OCI-LY3 (cell line): ENCODE measurements around the gene ZNF74.
"Not testable (repeated sequence)": the region's sequence is repeated elsewhere in the genome, so short reads cannot be mapped to it uniquely, and the experiment has no call there.

ENCODE experiments used
- H2AFZ ChIP-seq: fragments of 200-600, 300-600 bp; shearing (Covaris generic); 2 replicates; pipeline ENCODE4 v1.6.0; 2014; ENCODE audit warnings: antibody characterized with exemption, low read depth, low read length
- H3K27ac ChIP-seq: fragments of 200-600, 300-600 bp; sonication (generic); 2 replicates; pipeline ENCODE4 v1.5.1; 2014; ENCODE audit warnings: mild to moderate bottlenecking, low read length, moderate library complexity, mixed read lengths
- H3K27me3 ChIP-seq: fragments of 200-600, 300-600 bp; sonication (generic); 2 replicates; pipeline ENCODE4 v1.6.1; 2014; ENCODE audit warnings: low read depth, low read length, mixed read lengths
- H3K36me3 ChIP-seq: fragments of 200-600, 300-600 bp; sonication (generic); replicated peaks from 2 replicates; pipeline ENCODE3; 2014; ENCODE audit warnings: low read depth, low read length, mixed read lengths
- H3K4me1 ChIP-seq: fragments of 300-600, 200-600 bp; sonication (generic); 2 replicates; pipeline ENCODE4 v1.6.1; 2014; ENCODE audit warnings: low read length, mixed read lengths
- H3K4me2 ChIP-seq: fragments of 200-600, 300-600 bp; sonication (generic); 2 replicates; pipeline ENCODE4 v1.6.1; 2014; ENCODE audit warnings: low read length, mixed read lengths
- H3K4me3 ChIP-seq: fragments of 300-600, 200-600 bp; sonication (generic); 2 replicates; pipeline ENCODE4 v1.5.1; 2014; ENCODE audit warnings: antibody characterized with exemption, mild to moderate bottlenecking, low read length, moderate library complexity
- H3K79me2 ChIP-seq: fragments of 300-600, 200-600 bp; shearing (Covaris generic); 2 replicates; pipeline ENCODE4 v1.6.1; 2014; ENCODE audit warnings: mild to moderate bottlenecking, low read length, mixed read lengths
- H3K9ac ChIP-seq: fragments of 300-600, 200-600 bp; shearing (Covaris generic); 2 replicates; pipeline ENCODE4 v1.6.0; 2014; ENCODE audit warnings: mild to moderate bottlenecking, low read length, moderate library complexity
- H3K9me3 ChIP-seq: fragments of 200-600, 300-600 bp; shearing (Covaris generic); 2 replicates; pipeline ENCODE4 v1.6.1; 2014; ENCODE audit warnings: low read length, mixed read lengths; ENCODE audit not compliant: insufficient read depth
- H4K20me1 ChIP-seq: fragments of 200-600, 300-600 bp; sonication (generic); 2 replicates; pipeline ENCODE4 v1.6.1; 2016; ENCODE audit warnings: low read length, mixed read lengths; ENCODE audit not compliant: insufficient read depth
- EZH2phosphoT487 ChIP-seq: fragments of 200-600 bp; shearing (Covaris generic); IDR thresholded peaks from 2 replicates; pipeline ENCODE4 v1.6.1; 2018; ENCODE audit warnings: antibody characterized with exemption, mixed run types, low read depth
- TF ChIP-seq, protein P1 (sequence below): fragments of 200-600, 300-600 bp; sonication (generic); IDR thresholded peaks from 2 replicates; pipeline ENCODE4 v1.5.1; 2014; ENCODE audit warnings: antibody characterized with exemption, low read length, low read depth

The ZNF74 gene

DNA sequence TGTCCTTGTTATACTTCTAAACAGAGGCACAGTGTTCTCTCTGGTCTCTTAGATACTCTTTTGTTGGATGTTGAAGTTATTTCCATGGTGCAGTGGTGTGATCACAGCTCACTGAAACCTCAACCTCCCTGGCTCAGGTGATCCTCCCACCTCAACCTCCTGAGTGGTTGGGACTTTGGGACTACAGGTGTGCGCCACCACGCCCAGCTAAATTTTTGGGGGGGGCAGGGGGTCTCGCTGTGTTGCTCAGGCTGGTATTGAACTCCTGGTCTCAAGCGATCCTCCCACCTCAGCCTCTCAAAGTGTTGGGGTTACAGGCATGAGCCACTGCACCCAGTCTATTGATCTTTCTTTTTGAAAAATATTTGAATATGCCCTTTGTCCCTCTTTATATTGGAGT is 14.9 kb downstream of the ZNF74 start:
- Histone ChIP-seq H3K9ac (no peak overlapping the region), H3K79me2 (no peaks in the 10 kb centered on the region), H3K9me3 (no peaks in the 10 kb centered on the region), H3K4me2 (no peak overlapping the region), H3K4me1 (no peaks in the 10 kb centered on the region), H3K4me3 (no peak overlapping the region), H3K27me3 (no peaks in the 10 kb centered on the region), H3K27ac (no peak overlapping the region), H2AFZ (no peak overlapping the region), H4K20me1 (no peaks in the 10 kb centered on the region), H3K36me3 (peaks cover under 1% of the 10 kb centered on the region)
- no peak for TF ChIP-seq EZH2phosphoT487

DNA sequence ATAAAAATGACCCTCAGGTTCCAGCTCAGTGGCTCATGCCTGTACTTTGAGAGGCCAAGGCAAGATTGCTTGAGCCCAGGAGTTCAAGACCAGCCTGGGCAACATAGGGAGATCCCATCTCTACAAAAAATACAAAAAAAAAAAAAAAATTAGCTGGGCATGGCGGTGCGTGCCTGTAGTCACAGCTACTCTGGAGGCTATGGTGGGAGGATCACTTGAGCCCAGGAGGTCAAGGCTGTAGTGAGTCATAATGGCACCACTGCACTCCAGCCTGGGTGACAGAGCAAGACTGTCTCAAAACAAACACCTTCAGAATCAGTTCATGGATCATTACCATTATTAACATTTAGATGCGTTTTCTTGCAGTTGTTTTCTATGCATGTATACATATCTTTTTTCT is 15.4 kb downstream of the ZNF74 start:
- H3K27me3 ChIP-seq, H2AFZ ChIP-seq, H3K9me3 ChIP-seq, H3K4me3 ChIP-seq, H3K36me3 ChIP-seq, H3K4me2 ChIP-seq, H3K4me1 ChIP-seq, H3K9ac ChIP-seq, H3K27ac ChIP-seq, H4K20me1 ChIP-seq, H3K79me2 ChIP-seq: not testable (repeated sequence)

DNA sequence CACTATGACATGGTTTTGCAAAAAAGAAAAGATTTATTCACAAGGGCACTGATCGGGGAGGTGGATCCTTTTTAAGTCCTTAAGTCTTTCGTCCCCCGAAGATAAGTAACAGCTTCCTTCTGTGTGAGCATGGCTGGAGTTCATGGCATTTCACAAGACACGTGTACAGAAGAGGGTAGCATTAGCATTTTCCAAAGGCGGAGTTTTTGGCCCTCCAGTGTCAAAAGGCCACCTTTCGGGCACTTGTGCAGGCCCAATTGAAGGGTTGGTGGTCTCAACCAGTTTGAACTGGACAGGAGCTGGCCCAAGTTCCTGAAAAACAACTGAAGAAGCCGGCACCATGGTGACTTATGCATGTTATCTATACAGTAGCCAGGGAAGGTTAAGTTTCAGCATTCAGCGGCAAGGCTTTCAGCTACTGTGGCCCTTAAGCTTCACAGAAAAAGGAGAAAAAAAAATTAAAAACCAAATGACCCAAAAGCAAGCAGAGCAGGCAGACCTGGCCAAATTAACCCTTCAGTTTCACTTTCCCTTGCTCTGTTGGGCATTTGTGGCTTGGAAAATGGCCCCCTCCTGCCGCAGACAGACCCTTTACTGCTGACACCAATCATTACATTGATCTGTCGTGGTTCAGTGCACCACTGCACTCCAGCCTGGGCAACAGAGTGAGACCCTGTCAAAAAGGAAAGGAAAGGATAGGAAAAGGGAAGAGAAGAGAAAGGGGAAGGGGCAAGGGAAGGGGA is 18.7 kb downstream of the ZNF74 start:
- no peaks in the 10 kb centered on the region for H4K20me1 ChIP-seq
- H3K9ac ChIP-seq: no peak overlapping the region
- no peak overlapping the region for H2AFZ ChIP-seq
- no peak overlapping the region for H3K4me3 ChIP-seq
- no peaks in the 10 kb centered on the region for H3K4me1 ChIP-seq
- no peaks in the 10 kb centered on the region for H3K27me3 ChIP-seq
- no peak overlapping the region for H3K27ac ChIP-seq
- no peak overlapping the region for H3K4me2 ChIP-seq
- no peaks in the 10 kb centered on the region for H3K36me3 ChIP-seq
- H3K9me3 ChIP-seq: no peaks in the 10 kb centered on the region
- no peaks in the 10 kb centered on the region for H3K79me2 ChIP-seq
- TF ChIP-seq, protein P1, sequence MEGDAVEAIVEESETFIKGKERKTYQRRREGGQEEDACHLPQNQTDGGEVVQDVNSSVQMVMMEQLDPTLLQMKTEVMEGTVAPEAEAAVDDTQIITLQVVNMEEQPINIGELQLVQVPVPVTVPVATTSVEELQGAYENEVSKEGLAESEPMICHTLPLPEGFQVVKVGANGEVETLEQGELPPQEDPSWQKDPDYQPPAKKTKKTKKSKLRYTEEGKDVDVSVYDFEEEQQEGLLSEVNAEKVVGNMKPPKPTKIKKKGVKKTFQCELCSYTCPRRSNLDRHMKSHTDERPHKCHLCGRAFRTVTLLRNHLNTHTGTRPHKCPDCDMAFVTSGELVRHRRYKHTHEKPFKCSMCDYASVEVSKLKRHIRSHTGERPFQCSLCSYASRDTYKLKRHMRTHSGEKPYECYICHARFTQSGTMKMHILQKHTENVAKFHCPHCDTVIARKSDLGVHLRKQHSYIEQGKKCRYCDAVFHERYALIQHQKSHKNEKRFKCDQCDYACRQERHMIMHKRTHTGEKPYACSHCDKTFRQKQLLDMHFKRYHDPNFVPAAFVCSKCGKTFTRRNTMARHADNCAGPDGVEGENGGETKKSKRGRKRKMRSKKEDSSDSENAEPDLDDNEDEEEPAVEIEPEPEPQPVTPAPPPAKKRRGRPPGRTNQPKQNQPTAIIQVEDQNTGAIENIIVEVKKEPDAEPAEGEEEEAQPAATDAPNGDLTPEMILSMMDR: no peak
- no peak for TF ChIP-seq EZH2phosphoT487

DNA sequence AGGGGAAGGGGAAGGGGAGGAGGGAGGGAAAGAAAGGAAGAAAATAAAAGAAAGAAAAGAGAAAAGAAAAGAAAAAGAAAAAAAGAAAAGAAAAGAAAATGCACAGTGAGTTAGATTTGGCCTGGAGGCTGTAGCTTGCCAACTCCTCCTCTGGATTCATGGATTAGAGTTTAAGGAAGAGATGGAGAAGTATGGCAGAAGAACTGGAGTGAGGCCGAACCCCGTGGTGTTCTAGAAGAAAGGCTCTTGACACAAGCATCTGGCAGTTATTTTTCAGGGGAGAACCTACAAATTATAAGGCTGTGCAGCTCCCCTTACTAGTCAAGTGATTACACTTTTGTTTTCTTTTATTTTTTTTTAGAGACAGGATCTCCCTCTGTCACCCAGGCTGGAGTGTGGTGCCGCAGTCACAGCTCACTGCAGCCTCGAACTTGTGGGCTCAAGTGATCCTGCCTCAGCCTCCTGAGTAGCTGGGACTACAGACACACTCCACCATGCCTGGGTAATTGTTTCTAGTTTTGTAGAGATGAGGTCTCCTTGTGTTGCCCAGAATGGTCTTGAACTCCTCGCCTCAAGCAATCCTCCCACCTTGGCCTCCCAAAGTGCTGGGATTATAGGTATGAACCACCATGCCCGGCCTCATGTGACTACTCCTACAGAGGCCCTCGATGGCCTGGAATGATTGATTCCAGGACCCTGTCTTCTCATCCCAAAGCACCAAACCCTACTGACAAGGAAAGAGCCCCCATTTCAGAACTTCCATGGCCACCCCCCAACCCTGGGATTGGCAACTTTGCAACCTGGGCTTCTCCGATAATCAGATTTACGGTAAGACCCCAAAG is 19.5 kb downstream of the ZNF74 start:
- Histone ChIP-seq H3K27ac (no peak overlapping the region), H3K4me2 (no peak overlapping the region), H3K4me1 (no peaks in the 10 kb centered on the region), H3K79me2 (no peaks in the 10 kb centered on the region), H4K20me1 (no peaks in the 10 kb centered on the region), H3K9ac (no peak overlapping the region), H3K36me3 (no peaks in the 10 kb centered on the region), H3K27me3 (no peaks in the 10 kb centered on the region), H3K4me3 (no peak overlapping the region), H2AFZ (no peak overlapping the region), H3K9me3 (no peaks in the 10 kb centered on the region)
- TF ChIP-seq, protein P1: no peak
- TF ChIP-seq EZH2phosphoT487: no peak

DNA sequence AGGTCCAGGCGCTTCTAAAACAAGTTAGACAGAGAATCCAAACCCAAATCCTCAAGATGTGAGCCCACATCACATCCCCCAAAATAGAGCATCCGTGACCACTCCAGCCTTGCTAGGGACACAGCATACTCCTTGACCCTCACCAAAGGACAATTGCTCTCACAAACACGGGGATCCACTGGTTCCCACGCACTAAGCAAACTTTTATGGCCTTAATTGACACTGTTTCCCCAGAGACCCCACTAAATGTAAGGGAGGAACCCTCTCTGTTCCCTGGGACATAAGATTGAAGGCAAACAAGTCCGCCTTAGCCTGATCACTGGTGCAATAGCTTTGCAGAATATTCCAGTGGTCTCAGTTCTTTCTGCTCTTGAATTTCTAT is 20.1 kb downstream of the ZNF74 start:
- no peaks in the 10 kb centered on the region for H4K20me1 ChIP-seq
- H3K9ac ChIP-seq: no peak overlapping the region
- H3K79me2 ChIP-seq: no peaks in the 10 kb centered on the region
- no peak overlapping the region for H2AFZ ChIP-seq
- no peak overlapping the region for H3K27ac ChIP-seq
- no peak overlapping the region for H3K4me2 ChIP-seq
- no peak for TF ChIP-seq EZH2phosphoT487
- TF ChIP-seq, protein P1: no peak
- H3K4me3 ChIP-seq: no peak overlapping the region
- no peaks in the 10 kb centered on the region for H3K9me3 ChIP-seq
- H3K27me3 ChIP-seq: no peaks in the 10 kb centered on the region
- no peaks in the 10 kb centered on the region for H3K36me3 ChIP-seq
- H3K4me1 ChIP-seq: no peaks in the 10 kb centered on the region
